Endothelial cell of umbilical vein (primary cell): ENCODE data around the gene LCE2D. TPM values are rescaled to one million over a fixed set of nuclear protein-coding genes. Genes with fewer than 3 reads are reported as not detected.

ENCODE experiments used
- BruUV-seq: library from RNA; stranded (reverse); fragments of 400-500 nt; replicated peaks from 2 replicates; lab custom pipeline; 2021; lab: Mats Ljungman, UMichigan
- CTCF ChIA-PET: fragments of 300-600, 350-600 bp; sonication (Branson Sonifier 250); formaldehyde crosslinking; loops from one replicate; lab custom pipeline; 2021; ENCODE audit warnings: antibody characterized with exemption, inconsistent platforms; lab: Charles Lee
- POLR2A ChIA-PET: fragments of 300-600, 350-600 bp; sonication (Branson Sonifier 250); formaldehyde crosslinking; loops from one replicate; lab custom pipeline; 2021; ENCODE audit warnings: antibody characterized with exemption, inconsistent platforms; lab: Charles Lee
- DNase-seq: peaks from one replicate; pipeline ENCODE4 v3.0.0-alpha.2; 2011; ENCODE audit warnings: low read depth, low spot score
- FAIRE-seq: peaks from 2 replicates; lab custom pipeline; 2011; peaks lifted over from hg19 to GRCh38; lab: Jason Lieb, UNC
- H2AFZ ChIP-seq: 2 replicates; pipeline ENCODE4 v1.6.0; 2012; ENCODE audit warnings: low read depth, low read length, control low read depth, inconsistent platforms
- H3K27ac ChIP-seq: 2 replicates; pipeline ENCODE4 v1.5.1; 2011; ENCODE audit warnings: low read depth, mild to moderate bottlenecking, control low read depth, low read length, moderate library complexity; ENCODE audit not compliant: insufficient read depth
- H3K27me3 ChIP-seq, 2 experiments: 2 replicates each; pipeline versions ENCODE4 v1.6.0 to v1.6.1; 2011; ENCODE audit warnings: low read length in 2 of 2, mixed read lengths in 1 of 2; ENCODE audit not compliant: control insufficient read depth in 2 of 2, insufficient read depth in 2 of 2
- H3K36me3 ChIP-seq, 2 experiments: 2 replicates in 1 of 2; 3 replicates in 1 of 2; pipeline ENCODE4 v1.5.1; 2011; ENCODE audit warnings: low read length in 2 of 2, mild to moderate bottlenecking in 1 of 2, moderate library complexity in 1 of 2; ENCODE audit not compliant: control insufficient read depth in 2 of 2, insufficient read depth in 2 of 2; ENCODE audit errors: extremely low read depth in 1 of 2
- H3K4me1 ChIP-seq: 3 replicates; pipeline ENCODE4 v1.5.1; 2011; ENCODE audit warnings: mild to moderate bottlenecking, low read length; ENCODE audit not compliant: control insufficient read depth, insufficient read depth; ENCODE audit errors: extremely low read depth
- H3K4me2 ChIP-seq: 2 replicates; pipeline ENCODE4 v1.6.1; 2011; ENCODE audit warnings: low read length, control low read depth, mixed read lengths; ENCODE audit not compliant: insufficient read depth
- H3K4me3 ChIP-seq, 3 experiments: fragments of 200-600 bp in 1 of 3; sonication (generic), shearing (Covaris generic) in 1 of 3; replicated peaks in 1 of 3; 2 replicates each; pipeline ENCODE4 v1.5.1; 2011 to 2016; ENCODE audit warnings: control low read depth in 3 of 3, low read length in 3 of 3, mild to moderate bottlenecking in 2 of 3, inconsistent platforms in 1 of 3, low read depth in 1 of 3, moderate library complexity in 1 of 3; ENCODE audit not compliant: insufficient read depth in 1 of 3
- H3K79me2 ChIP-seq: 2 replicates; pipeline ENCODE4 v1.6.0; 2012; ENCODE audit warnings: low read length, inconsistent platforms; ENCODE audit not compliant: control insufficient read depth, insufficient read depth
- H3K9ac ChIP-seq: replicated peaks from 2 replicates; pipeline ENCODE3; 2011; ENCODE audit warnings: low read length, control low read depth; ENCODE audit not compliant: insufficient read depth; ENCODE audit errors: extremely low read depth
- H3K9me1 ChIP-seq: replicated peaks from 3 replicates; pipeline ENCODE4 v1.6.0; 2011; ENCODE audit warnings: mild to moderate bottlenecking, low read length; ENCODE audit not compliant: control insufficient read depth, insufficient read depth; ENCODE audit errors: extremely low read depth
- H3K9me3 ChIP-seq: replicated peaks from 2 replicates; pipeline ENCODE4 v1.5.1; 2012; ENCODE audit warnings: low read length, inconsistent platforms; ENCODE audit not compliant: control insufficient read depth, insufficient read depth
- H4K20me1 ChIP-seq: replicated peaks from 2 replicates; pipeline ENCODE3; 2011; ENCODE audit warnings: mild to moderate bottlenecking, low read length; ENCODE audit not compliant: control insufficient read depth, insufficient read depth; ENCODE audit errors: extremely low read depth
- CTCF ChIP-seq, 2 donors: IDR thresholded peaks; 1 replicate in 1 of 2; 2 replicates in 1 of 2; pipeline ENCODE4 v1.5.1; 2011; ENCODE audit warnings: low read length in 2 of 2, mild to moderate bottlenecking in 2 of 2, moderate library complexity in 2 of 2, control low read depth in 1 of 2, inconsistent platforms in 1 of 2, low read depth in 1 of 2; ENCODE audit not compliant: insufficient read depth in 1 of 2; ENCODE audit errors: extremely low read depth in 1 of 2
- EZH2 ChIP-seq: IDR thresholded peaks from 2 replicates; pipeline ENCODE4 v1.6.1; 2012; ENCODE audit warnings: borderline replicate concordance, low read depth, mild to moderate bottlenecking, moderate library complexity, low read length, inconsistent platforms; ENCODE audit not compliant: severe bottlenecking
- FOS ChIP-seq: IDR thresholded peaks from 2 replicates; pipeline ENCODE4 v1.6.1; 2011; ENCODE audit warnings: mild to moderate bottlenecking, low read length, moderate library complexity, borderline replicate concordance; ENCODE audit not compliant: insufficient read depth
- GATA2 ChIP-seq: IDR thresholded peaks from 2 replicates; pipeline ENCODE4 v1.7.0; 2011; ENCODE audit warnings: low read depth, mild to moderate bottlenecking, moderate library complexity, mixed read lengths, low read length; ENCODE audit not compliant: insufficient read length, insufficient read depth
- JUN ChIP-seq: IDR thresholded peaks from 2 replicates; pipeline ENCODE4 v1.6.1; 2011; ENCODE audit warnings: borderline replicate concordance, low read depth; ENCODE audit not compliant: insufficient read length, insufficient read depth
- MAX ChIP-seq: IDR thresholded peaks from 2 replicates; pipeline ENCODE4 v1.6.1; 2011; ENCODE audit not compliant: insufficient read depth, insufficient read length
- MYC ChIP-seq: IDR thresholded peaks from one replicate; pipeline ENCODE4 v1.6.1; 2011; ENCODE audit warnings: mild to moderate bottlenecking, low read depth, low read length
- POLR2A ChIP-seq: IDR thresholded peaks from 2 replicates; pipeline ENCODE4 v1.6.1; 2012; ENCODE audit warnings: low read depth, mild to moderate bottlenecking, control low read depth, low read length
- POLR2AphosphoS5 ChIP-seq: IDR thresholded peaks from 2 replicates; pipeline ENCODE4 v1.6.1; 2012; ENCODE audit warnings: low read depth, mild to moderate bottlenecking, control low read depth, low read length, moderate library complexity; ENCODE audit not compliant: insufficient read depth
- dilution Hi-C: fragments of 300-500 bp; cut with MboI; formaldehyde crosslinking; loops from one replicate; pipeline ENCODE4 v1.15.0; 2019; ENCODE audit warnings: low sequenced_read_pairs; ENCODE audit not compliant: extremely low pct_ligation_motif_present
- intact Hi-C: fragments of 100-400 bp; cut with micrococcal nuclease; formaldehyde crosslinking; loops from one replicate; pipeline ENCODE4 v1.10.0; 2022
- polyA plus RNA-seq, 4 experiments: library from polyadenylated mRNA; depleted of rRNA in 3 of 4; stranded (reverse) in 3 of 4; unstranded in 1 of 4; fragments of >200 nt; gene quantifications; 2 replicates each; pipeline versions ENCODE4 v1.2.1 to v1.2.3, GENCODE V29; 2011 to 2012; ENCODE audit warnings: missing spikeins in 1 of 4
- total RNA-seq: library from RNA; stranded (reverse); gene quantifications from 2 replicates; pipeline ENCODE4 v1.2.3, GENCODE V29; 2021

LCE2D gene
- total and polyA plus RNA-seq, 2 donors (not counting 3 experiments of a cell fraction or from before 2014, with no cell fraction given) = not detected

GRCh38 chr1:152621993-152622392 lies 41.2 kb upstream of the LCE2D start:
- Histone ChIP-seq H3K9me1 (no peaks in the 10 kb centered on the region), H3K79me2 (no peaks in the 10 kb centered on the region), H3K9ac (no peak overlapping the region), H3K36me3 (no peaks in the 10 kb centered on the region), H2AFZ (no peak overlapping the region), H3K4me3 (no peak overlapping the region), H3K4me1 (no peaks in the 10 kb centered on the region), H3K27ac (no peak overlapping the region), H3K27me3 (no peaks in the 10 kb centered on the region), H3K9me3 (peaks cover 2% of the 10 kb centered on the region), H3K4me2 (no peak overlapping the region), H4K20me1 (no peaks in the 10 kb centered on the region)
- FAIRE-seq = no peak
- no peak for DNase-seq
- ChIA-PET POLR2A (no interaction called here), CTCF (no interaction called here)
- intact Hi-C loops = no loop called here
- no peak for TF ChIP-seq FOS
- no peak for TF ChIP-seq GATA2
- TF ChIP-seq EZH2 = no peak
- TF ChIP-seq JUN = no peak
- no peak for TF ChIP-seq CTCF (IDR thresholded peaks at IDR 0.05; ENCODE audit: extremely low read depth in 1 of 2, insufficient read depth in 1 of 2, low read depth in 1 of 2, low read length in 2 of 2)
- TF ChIP-seq MAX = no peak
- TF ChIP-seq MYC = no peak
- no peak for TF ChIP-seq POLR2A
- TF ChIP-seq POLR2AphosphoS5 = no peak
- dilution Hi-C loops = no loop called here
- no TSS peak for BruUV-seq
